NCI-H82 treated with DMSO at 0.1 percent for 48 hours (cell line): ENCODE data around the gene APOH.

ENCODE experiments used
- DNase-seq: peaks from one replicate; lab custom pipeline; 2025; ENCODE audit not compliant: unreplicated experiment; lab: John Stamatoyannopoulos, UW

Gene APOH

DNA sequence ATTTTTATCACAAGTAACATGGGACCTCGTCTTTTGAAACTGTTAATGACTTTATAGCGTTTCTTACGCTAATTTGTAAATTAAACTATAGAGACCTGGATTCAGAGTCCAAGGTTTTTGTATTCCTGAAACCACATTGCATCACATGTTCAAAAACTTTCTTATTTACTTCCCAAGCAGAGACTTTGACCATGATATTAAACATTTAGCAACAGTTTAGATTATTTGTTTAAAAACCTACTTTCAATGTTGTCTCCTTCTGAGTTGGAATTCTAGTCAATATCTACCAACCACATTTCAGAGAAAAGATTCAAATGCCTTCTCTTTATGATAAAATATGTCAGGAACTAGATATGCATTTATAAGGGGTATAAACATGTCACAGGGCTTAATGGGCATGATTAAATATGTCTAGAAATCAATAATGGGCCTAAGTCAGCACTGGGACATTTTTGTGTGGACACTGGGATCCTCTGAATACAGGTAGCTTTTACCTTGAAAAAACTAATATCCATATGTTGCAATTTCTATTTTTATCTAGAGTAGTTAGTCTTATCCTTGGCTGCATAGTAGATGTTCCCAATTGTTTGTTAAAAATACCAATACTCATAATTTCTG is 6.3 kb upstream of the APOH start:
- DNase-seq, result no peak

DNA sequence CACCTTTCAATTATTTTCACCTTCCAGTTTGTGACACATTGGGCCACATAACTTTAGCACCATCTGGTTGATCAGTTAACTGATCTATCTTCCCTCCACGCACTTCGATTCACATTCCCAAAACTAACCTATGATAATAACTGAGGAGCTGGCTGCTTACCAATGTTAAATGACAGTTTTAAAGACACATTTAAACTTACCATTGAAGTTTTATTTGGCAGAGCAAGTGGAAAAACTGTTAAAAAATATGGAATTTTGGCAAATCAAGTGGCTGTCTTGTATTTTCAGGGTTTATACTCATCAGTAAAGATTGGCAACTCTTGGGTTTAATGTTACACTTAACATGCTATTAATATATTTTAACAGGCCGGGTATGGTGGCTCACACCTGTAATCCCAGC is 5.4 kb upstream of the APOH start:
- no peak for DNase-seq

DNA sequence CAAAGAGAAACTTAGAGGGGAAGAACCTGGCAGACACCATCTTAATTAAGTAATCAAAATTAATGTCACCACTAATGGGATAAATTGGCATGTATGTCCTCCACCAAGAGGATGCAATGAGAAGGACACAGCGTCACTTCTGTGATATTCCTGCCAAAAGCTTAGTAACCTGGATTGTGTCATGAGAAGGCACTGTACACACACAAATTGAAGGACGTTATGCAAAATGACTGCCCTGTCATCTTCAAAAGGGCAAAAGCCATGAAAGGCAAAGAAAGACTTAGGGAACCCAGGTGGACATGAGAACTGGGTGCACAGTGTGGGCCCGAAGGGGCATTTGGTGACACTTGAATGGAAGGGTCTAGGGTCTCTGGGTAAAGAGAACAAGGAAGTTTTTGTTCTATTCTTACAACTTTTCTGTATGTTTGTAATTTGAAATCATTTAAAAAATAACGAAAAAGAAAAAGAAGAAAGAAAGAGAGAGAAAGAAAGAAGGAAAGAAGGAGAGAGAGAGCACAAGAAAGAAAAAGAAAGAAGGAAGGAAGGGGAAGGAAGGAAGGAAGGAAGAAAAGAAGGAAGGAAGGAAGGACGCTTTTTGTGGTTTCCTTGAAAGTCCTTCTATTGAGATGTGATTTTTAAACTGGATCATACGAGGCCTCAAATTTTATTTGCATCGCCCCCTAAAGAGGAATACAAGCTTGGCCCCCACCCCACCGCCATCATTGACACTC is 4.0 kb upstream of the APOH start:
- no peak for DNase-seq

DNA sequence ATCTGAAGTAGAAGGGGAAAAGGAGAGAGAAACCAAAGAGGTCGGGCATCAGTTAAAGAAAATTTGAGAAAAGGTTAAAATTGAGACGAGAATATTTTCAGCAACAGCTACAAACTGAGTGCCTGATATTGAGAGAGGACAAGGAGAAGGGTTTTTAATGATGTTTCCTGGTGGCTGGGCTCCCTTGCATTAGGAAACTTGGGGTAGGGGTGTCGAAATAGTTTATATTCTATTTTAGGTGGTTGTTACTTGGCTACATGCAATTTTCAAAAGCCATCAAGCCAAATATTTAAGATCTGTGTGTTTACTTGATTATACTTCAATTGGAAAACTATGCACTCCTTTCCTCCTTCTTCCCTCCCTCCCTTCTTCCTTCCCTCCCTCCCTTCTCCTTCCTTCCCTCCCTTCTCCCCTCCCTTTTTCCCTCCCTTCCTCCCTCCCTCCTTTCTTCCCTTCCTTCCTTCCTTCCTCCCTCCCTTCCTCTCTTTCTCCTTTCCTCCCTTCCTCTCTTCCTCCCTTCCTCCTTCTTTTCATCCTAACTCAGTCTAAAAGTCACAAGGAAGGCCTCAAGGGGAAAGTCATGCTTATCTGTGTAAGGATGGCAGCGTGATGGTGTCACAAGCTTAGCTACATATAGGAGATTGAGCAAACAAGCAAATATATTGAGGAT is 1.8 kb upstream of the APOH start:
- no peak for DNase-seq

DNA sequence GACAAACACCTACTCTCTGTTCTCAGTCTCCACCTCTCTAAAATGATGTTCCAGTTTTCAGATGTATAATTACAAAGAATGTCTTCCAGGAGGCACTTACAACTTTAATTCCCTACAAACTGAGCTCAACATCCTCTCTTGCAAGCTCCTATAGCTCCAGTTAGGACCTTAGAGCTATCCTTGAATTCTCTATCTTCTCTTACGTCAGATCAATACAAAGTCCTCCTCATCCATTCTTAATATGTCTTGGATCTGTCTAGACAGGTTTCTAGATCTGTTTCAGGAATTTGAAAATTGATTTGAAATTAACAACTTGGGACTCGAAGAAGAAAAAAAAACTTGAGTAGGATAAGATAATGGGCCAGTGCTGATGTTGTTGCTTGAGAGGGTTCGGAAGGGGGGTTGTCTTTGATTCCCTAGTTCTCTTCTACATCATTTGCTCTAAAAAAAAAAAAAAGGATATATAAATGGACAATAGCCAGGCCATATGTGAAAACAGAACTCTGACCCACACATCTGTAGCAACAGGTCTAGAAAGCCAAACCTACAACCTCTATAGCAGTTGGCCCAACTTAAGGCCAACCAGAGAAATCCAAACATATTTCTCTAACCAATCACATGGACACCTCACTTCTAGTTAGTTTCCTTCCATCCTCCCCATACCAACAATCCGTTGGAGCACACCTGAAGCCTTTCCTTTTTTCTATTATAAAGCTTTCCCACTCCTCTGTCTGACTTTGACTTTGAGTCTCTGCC is 746 bp upstream of the APOH start:
- DNase-seq, result no peak

DNA sequence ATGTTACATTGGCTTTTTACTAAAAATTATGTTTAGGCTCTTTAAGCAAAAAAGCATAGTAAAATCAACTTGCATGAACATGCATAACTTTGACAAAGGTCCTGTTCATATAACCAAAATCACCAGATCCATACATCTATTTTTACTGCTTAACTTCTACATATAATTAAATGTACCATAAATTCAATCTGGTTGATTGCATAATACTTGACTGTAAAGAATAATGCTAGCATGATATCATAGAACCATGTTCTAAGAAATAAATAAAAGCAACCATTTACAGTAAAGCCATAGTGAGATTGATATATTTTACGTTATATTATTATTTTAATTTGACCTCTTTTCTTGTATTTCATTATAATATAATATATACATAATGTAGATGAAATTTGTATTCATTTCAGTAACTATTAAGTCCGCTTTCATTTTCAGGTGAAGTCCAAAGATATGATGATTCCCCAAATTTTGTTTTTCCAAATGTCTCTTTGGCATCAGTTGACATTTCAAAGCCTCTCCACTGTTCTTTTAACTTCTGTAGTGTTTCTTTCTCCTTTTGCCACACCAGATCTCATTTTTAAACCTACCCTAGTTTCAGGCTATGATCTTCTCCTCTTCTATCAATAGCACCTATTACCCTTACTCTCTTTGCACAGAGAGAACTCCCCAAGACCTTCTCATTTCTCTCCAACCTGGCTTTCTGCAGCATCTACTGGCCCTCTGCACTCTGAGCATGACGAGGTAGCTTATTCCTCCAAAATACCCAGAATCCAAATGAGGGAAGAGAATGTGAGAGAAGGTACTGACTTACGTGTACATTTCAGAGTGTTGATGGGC is 1.8 kb downstream of the APOH start:
- DNase-seq, result no peak

DNA sequence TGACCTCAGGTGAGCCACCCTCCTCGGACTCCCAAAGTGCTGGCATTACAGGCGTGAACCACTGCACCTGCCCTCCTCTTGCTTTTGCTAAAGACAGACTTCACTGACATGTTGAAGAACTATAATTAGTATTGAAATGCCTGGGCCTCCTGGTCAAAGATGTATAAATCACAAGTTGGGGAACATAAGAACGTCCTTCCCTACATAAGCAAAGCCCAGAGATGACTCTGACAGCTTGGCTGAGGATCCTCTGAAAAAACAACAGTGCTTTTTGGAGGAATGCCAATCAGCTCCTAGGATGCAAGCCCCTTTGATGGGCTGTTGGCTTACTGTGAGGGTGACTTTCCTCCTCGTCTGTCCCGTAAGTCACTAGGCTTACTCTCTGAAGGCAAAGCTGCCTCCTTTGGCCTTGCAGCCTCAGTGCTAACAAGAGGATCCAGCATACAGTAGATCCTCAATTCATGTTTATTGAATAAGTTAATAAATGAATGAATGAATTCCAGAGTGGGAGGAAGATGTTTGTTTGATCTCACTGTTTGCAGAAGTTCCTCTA is 6.3 kb downstream of the APOH start:
- no peak for DNase-seq

DNA sequence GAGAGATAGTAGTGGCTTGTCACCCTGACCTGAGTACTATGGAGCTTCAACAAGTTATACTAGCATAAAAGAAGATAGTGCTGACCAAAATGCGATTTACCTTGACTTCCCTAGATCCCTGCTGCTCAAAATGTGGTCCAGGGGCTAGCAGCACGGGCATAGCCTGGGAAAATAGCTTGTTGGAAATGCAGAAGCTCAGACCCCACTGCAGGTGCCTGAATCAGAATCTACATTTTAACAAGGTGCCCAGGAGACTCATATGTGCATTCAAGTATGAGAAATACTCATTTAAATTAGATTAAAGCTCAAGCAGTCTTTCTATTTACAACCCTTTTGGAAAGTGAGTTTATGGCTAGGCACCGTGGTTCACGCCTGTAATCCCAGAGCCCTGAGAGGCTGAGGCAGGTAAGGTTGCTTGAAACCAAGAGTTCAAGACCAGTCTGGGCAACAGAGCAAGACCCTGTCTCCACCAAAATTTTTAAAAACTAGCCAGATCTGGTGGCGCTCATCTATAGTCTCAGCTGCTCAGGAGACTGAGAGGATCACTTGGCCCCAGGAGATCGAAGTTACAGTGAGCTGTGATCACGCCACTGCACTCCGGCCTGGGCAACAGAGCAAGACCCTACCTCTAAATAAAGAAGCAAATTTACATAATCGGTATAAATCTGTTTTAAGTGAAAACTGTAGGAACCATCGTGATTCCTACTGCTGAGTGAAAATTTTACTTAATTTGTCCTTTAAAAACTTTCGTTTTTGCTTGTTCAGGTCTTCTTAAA is 7.3 kb downstream of the APOH start:
- no peak for DNase-seq

DNA sequence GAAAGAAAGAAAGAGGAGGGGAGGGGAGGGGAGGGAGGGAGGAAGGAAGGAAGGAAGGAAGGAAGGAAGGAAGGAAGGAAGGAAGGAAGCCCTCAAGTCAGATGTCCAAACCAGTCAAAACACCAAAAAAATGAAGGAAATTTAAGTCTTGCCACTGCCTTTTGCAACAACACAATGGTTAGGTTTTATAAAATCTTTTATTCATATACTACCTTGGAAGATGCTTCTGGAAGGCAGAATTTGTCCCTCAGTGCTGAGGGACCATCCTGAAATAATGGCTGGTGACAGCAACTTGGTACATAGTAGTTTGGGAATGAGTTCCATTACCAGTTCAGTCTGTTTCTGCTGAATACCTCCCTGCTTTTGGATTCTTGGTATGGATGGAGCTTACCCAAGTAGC is 7.9 kb downstream of the APOH start:
- no peak for DNase-seq

DNA sequence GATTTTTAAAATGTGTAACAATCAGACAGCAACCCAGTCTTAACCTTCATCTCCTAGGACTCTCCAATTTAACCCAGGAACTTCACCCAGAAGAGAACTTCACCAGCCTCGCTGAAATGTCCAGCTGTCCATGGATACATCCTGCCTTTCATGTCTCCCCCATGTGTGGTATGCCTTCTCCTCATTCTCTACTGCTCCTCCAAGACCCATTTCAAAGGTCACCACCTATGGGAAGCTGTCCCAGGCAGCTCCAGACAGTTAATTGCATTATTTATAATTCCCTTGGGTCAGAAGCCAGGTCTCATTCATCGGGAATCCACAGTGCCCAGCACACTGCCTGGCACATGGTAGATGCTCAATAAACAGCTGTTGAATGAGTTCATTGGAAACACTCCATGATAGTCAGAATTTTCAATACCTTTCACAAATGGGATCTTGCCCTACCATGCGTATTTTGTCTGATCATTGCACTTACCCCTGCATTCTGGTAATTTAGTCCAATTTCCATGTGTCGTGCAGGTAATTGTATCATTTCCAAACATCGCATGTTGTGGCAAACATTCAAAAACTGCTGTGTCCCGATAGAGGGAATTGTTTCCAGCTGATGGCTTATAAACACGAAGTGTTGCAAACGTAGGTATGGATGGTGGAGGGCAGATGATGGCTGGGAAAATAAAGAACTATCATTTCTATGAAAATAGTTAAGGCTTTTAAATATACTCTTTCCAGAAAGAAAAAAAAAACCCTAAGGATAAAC is 9.0 kb downstream of the APOH start:
- no peak for DNase-seq

DNA sequence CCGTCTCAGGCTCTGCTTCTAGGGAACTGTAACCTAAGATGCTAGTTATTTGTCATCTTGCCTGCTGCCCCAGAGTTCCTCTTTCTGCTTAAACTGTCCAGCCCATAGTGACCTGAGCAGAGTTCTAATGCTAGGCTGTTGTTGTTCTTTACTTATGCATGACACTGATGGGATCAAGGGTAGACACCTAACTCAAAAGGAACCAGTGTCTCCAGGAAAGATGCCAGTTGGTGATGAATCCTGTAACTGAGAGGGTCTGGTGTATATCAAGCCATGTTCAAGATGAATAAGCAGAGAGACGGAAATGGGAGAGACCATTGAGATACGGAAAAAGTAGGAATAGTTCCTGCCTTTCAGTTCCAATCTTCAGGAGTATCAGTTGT is 13.7 kb downstream of the APOH start:
- no peak for DNase-seq

DNA sequence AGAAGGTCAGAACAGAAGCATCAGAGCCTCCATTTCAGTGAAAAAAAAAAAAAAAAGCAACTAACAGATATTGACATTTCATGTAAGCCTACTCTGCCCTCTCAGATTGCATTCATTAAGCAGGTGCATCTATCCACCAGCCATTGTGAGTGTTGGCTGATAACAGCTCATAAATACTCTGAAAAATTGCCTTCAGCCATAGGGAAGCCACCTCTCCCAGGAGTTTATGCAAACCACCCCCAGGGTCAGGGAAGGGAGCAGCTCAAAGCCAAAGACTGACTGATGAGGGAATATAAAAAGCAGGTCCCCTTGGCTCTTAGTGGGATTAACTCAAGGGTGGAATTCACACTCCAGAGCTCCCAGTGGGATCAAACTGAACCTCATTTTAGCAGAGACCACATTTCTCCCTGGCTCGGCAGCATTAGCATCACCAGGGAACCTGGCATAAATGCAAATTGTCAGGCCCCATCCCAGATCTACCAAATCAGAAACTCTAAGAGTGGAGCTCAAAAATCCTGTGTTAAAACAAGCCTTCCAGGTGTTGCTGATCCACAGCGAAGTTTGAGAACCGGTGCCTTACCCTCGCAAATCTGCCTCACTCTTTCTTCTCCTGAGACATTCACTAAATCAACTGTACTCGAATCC is 14.2 kb downstream of the APOH start:
- DNase-seq, result no peak

DNA sequence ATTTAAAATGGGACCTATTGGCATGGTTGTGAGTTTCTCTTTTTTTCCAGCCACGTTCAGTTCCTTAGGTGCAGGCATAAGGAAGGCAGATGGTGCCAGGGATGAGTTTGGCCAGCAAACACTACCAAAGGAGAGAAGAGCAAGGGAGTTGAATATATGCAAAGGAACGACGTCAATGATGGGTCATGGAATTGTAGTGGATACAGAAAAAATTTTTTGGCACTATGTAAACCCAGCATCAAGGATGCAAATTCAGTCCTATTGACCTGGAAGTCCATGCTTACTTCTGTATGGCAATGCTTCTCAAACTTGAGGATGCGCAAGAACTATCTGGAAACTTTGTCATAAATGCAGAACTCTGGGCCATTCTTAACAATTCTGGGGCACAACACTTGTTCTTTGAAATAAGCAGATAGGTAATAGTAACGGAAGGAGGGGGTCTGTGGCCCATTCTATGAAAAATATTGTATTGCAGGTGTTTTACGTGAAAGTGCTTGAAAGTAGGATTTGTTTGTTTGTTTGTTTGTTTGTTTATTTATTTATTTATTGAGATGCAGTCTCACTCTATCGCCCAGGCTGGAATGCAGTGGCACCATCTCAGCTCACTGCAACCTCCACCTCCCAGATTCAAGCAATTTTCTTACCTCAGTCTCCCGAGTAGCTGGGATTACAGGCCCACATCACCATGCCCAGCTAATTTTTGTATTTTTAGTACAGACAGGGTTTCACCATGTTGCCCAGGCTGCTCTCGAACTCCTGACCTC is 18.0 kb downstream of the APOH start:
- DNase-seq, result no peak

DNA sequence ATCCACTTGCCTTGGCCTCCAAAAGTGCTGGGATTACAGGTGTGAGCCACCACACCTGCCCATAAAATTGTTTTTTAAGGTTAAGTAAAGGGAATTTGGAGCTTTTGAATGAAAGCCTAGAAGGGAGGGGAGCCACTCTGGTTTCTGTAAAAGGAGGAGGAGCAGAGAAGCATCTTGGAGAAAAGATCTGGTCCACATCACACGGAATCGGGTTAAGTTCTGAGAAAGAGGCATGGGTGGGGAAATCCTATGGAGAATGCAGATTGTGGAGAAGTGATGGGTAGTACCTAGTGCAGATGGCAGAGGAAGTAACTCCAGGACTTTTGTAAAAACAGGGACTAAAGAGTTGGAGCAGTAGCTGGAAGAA is 19.0 kb downstream of the APOH start:
- no peak for DNase-seq

DNA sequence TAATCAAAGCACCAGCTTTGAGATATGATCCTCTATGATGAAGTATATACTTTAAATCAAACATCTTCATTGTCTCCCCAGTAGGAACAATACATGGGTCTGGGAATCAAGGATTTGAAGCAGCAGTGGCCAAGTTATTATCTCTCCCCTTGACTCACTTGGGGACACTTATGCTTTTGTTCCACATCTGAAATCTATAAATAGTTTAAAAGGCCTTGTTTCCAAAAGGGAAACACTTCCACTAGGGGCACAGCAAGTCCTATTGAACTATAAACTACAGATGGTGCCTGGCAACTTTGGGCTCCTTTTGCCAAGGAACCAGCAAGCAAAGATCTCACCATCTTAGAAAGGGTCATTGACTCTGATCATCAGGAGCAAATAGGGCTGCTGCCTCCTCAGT is 21.3 kb downstream of the APOH start:
- no peak for DNase-seq

DNA sequence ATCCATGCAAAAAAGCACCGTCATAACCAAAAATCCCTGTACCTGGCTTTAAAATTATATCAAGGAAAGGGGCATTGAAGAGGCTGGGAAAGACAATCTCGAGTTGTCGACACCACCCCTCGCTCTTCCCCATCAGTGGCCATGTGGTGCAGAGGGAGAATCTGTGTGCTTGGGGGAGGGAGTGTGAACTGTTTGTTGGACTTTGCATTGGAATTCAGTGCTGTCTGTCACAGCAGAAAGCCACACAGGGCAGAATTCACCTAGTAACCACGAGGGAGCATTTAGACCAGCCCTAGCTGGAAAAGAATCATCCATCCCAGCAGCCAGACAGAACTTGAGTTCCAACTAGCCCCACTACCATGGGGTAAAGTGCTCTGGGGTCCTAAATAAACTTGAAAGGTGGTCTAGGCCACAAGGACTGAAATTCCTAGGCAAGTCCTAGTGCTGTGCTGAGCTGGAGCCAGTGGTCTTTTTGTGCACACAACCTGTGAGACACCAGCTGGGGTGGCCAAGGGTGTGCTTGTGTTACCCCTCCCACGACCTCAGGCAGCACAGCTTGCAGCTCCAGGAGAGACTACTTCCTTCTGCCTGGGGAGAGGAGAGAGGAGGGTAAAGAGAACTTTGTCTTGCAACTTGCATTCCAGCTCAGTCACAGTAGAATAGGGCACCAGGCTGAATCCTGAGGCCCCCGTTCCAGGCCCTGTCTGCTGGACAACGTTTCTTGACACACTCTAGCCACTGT is 25.8 kb downstream of the APOH start:
- no peak for DNase-seq

DNA sequence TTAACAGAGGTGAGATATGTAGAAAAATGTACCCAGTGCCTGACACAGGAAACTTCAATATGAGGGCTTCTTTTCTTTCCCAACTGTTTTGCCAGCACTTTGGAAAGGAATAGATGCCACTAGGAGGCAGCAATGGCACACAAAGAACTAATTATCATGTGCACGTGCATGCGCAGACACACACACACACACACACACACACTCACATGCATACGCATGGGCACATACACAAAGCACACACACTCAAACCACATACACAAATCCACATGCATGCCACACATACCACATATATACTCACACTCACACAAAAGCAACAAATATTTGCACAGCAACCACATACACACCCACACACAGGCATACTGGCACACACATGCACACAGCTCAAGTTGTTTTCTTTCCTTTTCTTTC is 28.5 kb downstream of the APOH start:
- peak; percentile 1 for DNase-seq
